HG02642 (cell line): ENCODE results near the gene PCDHA11.

Experiments
- ATAC-seq: cut with Tn5 transposase; IDR thresholded peaks from one replicate; pipeline ENCODE4 v1.9.1; 2021; ENCODE audit warnings: mild to moderate bottlenecking; ENCODE audit not compliant: unreplicated experiment, poor library complexity

Gene PCDHA11

DNA sequence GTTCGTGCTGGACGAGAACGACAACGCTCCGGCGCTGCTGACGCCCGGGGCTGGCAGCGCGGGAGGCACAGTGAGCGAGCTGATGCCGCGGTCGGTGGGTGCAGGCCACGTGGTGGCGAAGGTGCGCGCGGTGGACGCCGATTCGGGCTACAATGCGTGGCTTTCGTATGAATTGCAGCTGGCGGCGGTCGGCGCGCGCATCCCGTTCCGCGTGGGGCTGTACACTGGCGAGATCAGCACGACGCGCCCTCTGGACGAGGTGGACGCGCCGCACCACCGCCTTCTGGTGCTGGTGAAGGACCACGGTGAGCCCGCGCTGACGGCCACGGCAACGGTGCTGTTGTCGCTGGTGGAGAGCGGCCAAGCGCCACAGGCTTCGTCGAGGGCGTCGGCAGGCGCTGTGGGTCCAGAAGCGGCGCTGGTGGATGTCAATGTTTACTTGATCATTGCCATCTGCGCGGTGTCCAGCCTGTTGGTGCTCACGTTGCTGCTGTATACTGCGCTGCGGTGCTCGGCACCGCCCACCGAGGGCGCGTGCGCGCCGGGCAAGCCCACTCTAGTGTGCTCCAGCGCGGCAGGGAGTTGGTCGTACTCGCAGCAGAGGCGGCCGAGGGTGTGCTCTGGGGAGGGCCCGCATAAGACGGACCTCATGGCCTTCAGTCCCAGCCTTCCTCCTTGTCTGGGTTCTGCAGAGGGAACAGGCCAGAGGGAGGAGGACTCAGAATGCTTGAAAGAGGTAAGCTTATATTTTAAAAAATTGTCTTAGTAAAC lies 15.4 kb downstream of the PCDHA11 start:
- no peak for ATAC-seq

DNA sequence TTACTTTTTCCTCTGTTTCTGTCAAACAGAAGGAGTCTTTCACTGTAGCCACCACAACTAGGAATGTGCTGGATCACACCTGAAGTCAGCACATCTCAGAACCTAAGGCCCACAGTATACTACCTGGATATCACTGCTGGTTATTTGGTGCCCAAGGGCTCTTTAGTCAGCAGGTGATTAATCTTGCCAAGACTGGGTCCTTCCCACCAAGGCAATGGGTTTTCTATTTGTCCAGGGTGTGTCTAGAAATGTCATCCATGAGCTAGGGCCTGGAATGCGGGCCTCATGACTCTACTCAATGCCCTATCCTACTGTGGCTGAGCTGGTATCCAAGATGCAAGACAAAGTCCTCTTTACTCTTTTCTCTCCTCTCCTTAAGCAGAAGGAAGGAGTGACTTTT lies 47.6 kb downstream of the PCDHA11 start:
- no peak for ATAC-seq
